H9 (cell line): ENCODE measurements around the gene SF3A1. TPM values are rescaled to one million over a fixed set of nuclear protein-coding genes. Genes with fewer than 3 reads are reported as not detected.

ENCODE experiments used
- DNase-seq: peaks from one replicate; pipeline ENCODE4 v3.0.0-alpha.2; 2017
- H2AFZ ChIP-seq: one replicate; pipeline ENCODE4 v1.6.1; 2013; ENCODE audit warnings: mild to moderate bottlenecking, low read length, control low read depth, moderate library complexity
- H2AK5ac ChIP-seq: 2 replicates; pipeline ENCODE4 v1.6.1; 2013; ENCODE audit warnings: low read length, control low read depth, mixed read lengths; ENCODE audit not compliant: insufficient read length
- H2BK120ac ChIP-seq: one replicate; pipeline ENCODE4 v1.6.1; 2013; ENCODE audit warnings: low read depth, mild to moderate bottlenecking, low read length, control low read depth, inconsistent platforms; ENCODE audit not compliant: poor library complexity, severe bottlenecking
- H2BK12ac ChIP-seq: 2 replicates; pipeline ENCODE4 v1.6.1; 2013; ENCODE audit warnings: low read length, control low read depth, mixed read lengths, low read depth; ENCODE audit not compliant: insufficient read length
- H2BK15ac ChIP-seq: 2 replicates; pipeline ENCODE4 v1.6.1; 2013; ENCODE audit warnings: low read depth, low read length, control low read depth
- H2BK20ac ChIP-seq: one replicate; pipeline ENCODE4 v1.6.1; 2013; ENCODE audit warnings: low read depth, mild to moderate bottlenecking, low read length, control low read depth, inconsistent platforms; ENCODE audit not compliant: poor library complexity, severe bottlenecking
- H2BK5ac ChIP-seq: 2 replicates; pipeline ENCODE4 v1.6.1; 2013; ENCODE audit warnings: low read length, control low read depth, mixed read lengths; ENCODE audit not compliant: insufficient read length
- H3K14ac ChIP-seq: 2 replicates; pipeline ENCODE4 v1.6.1; 2013; ENCODE audit warnings: low read length, control low read depth; ENCODE audit not compliant: insufficient read depth
- H3K18ac ChIP-seq: 2 replicates; pipeline ENCODE4 v1.6.1; 2013; ENCODE audit warnings: low read depth, mild to moderate bottlenecking, mixed read lengths, low read length, control low read depth; ENCODE audit not compliant: insufficient read length
- H3K23ac ChIP-seq: 2 replicates; pipeline ENCODE4 v1.6.1; 2013; ENCODE audit warnings: low read length, control low read depth, mixed read lengths, low read depth; ENCODE audit not compliant: insufficient read length
- H3K23me2 ChIP-seq: 2 replicates; pipeline ENCODE4 v1.6.1; 2013; ENCODE audit warnings: low read depth, mild to moderate bottlenecking, mixed read lengths, low read length, control low read depth; ENCODE audit not compliant: insufficient read length, poor library complexity, severe bottlenecking
- H3K27ac ChIP-seq: 2 replicates; pipeline ENCODE4 v1.5.1; 2013; ENCODE audit warnings: low read length, control low read depth, mixed read lengths, low read depth; ENCODE audit not compliant: insufficient read length
- H3K27me3 ChIP-seq: 2 replicates; pipeline ENCODE4 v1.6.1; 2013; ENCODE audit warnings: low read length, control low read depth, inconsistent platforms; ENCODE audit not compliant: insufficient read depth
- H3K4ac ChIP-seq: 2 replicates; pipeline ENCODE4 v1.6.1; 2013; ENCODE audit warnings: low read depth, mild to moderate bottlenecking, control low read depth, inconsistent platforms, low read length, moderate library complexity
- H3K4me1 ChIP-seq: 2 replicates; pipeline ENCODE4 v1.6.1; 2013; ENCODE audit warnings: low read length, control low read depth, inconsistent platforms; ENCODE audit not compliant: insufficient read depth
- H3K4me2 ChIP-seq: 2 replicates; pipeline ENCODE4 v1.6.1; 2013; ENCODE audit warnings: low read length, control low read depth, mixed read lengths; ENCODE audit not compliant: insufficient read length, insufficient read depth
- H3K56ac ChIP-seq: 2 replicates; pipeline ENCODE4 v1.6.1; 2013; ENCODE audit warnings: low read depth, mild to moderate bottlenecking, mixed read lengths, low read length, control low read depth; ENCODE audit not compliant: insufficient read length
- H3K79me1 ChIP-seq: 2 replicates; pipeline ENCODE4 v1.6.1; 2013; ENCODE audit warnings: low read depth, mild to moderate bottlenecking, moderate library complexity, low read length, control low read depth, inconsistent platforms; ENCODE audit not compliant: insufficient read depth, poor library complexity, severe bottlenecking
- H3K79me2 ChIP-seq: 2 replicates; pipeline ENCODE4 v1.6.1; 2013; ENCODE audit warnings: low read length, control low read depth, inconsistent platforms; ENCODE audit not compliant: insufficient read depth
- H3K9ac ChIP-seq: 2 replicates; pipeline ENCODE4 v1.6.1; 2013; ENCODE audit warnings: low read length, control low read depth, mixed read lengths; ENCODE audit not compliant: insufficient read length; ENCODE audit errors: extremely low read depth
- H3K9me3 ChIP-seq: one replicate; pipeline ENCODE4 v1.6.1; 2013; ENCODE audit warnings: low read depth, low read length, inconsistent platforms; ENCODE audit not compliant: control insufficient read depth
- H3T11ph ChIP-seq: one replicate; pipeline ENCODE4 v1.6.1; 2013; ENCODE audit warnings: mild to moderate bottlenecking, low read length, control low read depth, inconsistent platforms
- H4K20me1 ChIP-seq: one replicate; pipeline ENCODE4 v1.6.1; 2013; ENCODE audit not compliant: control insufficient read depth, insufficient read length, insufficient read depth
- H4K5ac ChIP-seq: 2 replicates; pipeline ENCODE4 v1.6.1; 2013; ENCODE audit warnings: low read depth, mild to moderate bottlenecking, mixed read lengths, low read length, control low read depth; ENCODE audit not compliant: insufficient read length
- H4K8ac ChIP-seq: replicated peaks from 2 replicates; pipeline ENCODE4 v1.6.1; 2013; ENCODE audit warnings: low read length, control low read depth, mixed read lengths, low read depth; ENCODE audit not compliant: insufficient read length
- H4K91ac ChIP-seq: 2 replicates; pipeline ENCODE4 v1.6.1; 2013; ENCODE audit warnings: low read depth, mild to moderate bottlenecking, moderate library complexity, mixed read lengths, low read length, control low read depth; ENCODE audit not compliant: insufficient read length
- H3K27ac Mint-ChIP-seq, 3 experiments: 2 replicates in 2 of 3; 3 replicates in 1 of 3; pipeline ENCODE4 v1.8.0; 2020 to 2021; ENCODE audit warnings: mixed read lengths in 3 of 3, mild to moderate bottlenecking in 1 of 3, moderate library complexity in 1 of 3
- H3K27me3 Mint-ChIP-seq: 2 replicates; pipeline ENCODE4 v1.8.0; 2021; ENCODE audit warnings: low read depth, mild to moderate bottlenecking, moderate library complexity, mixed read lengths
- H3K36me3 Mint-ChIP-seq, 3 experiments: 2 replicates in 2 of 3; 3 replicates in 1 of 3; pipeline ENCODE4 v1.8.0; 2020 to 2021; ENCODE audit warnings: low read depth in 3 of 3, mixed read lengths in 3 of 3; ENCODE audit not compliant: insufficient read depth in 1 of 3
- H3K4me1 Mint-ChIP-seq, 2 experiments: 2 replicates each; pipeline ENCODE4 v1.8.0; 2020; ENCODE audit warnings: mixed read lengths in 2 of 2
- H3K4me3 Mint-ChIP-seq, 2 experiments: 2 replicates in 1 of 2; 3 replicates in 1 of 2; pipeline ENCODE4 v1.8.0; 2020 to 2021; ENCODE audit warnings: mild to moderate bottlenecking in 2 of 2, mixed read lengths in 2 of 2, moderate library complexity in 1 of 2
- H3K9me3 Mint-ChIP-seq, 2 experiments: 2 replicates in 1 of 2; 3 replicates in 1 of 2; pipeline ENCODE4 v1.8.0; 2020; ENCODE audit warnings: mild to moderate bottlenecking in 2 of 2, mixed read lengths in 2 of 2, moderate library complexity in 1 of 2
- CTCF ChIP-seq: fragments of 200-600 bp; sonication (generic); conservative IDR thresholded peaks from 3 replicates; pipeline ENCODE4 v1.8.0; 2021; ENCODE audit warnings: antibody characterized with exemption, mild to moderate bottlenecking
- WGBS: extraction: QIAGEN DNeasy Blood & Tissue Kit; methylation state at CpG from one replicate; pipeline ENCODE4 v1.1.7; 2013; ENCODE audit warnings: missing lambda C conversion rate, low lambda C conversion rate, mixed read lengths; ENCODE audit not compliant: insufficient read length; ENCODE audit errors: extremely low coverage; 5-methylcytosine and 5-hydroxymethylcytosine counted together
- total RNA-seq: library from RNA; stranded (reverse); gene quantifications from 2 replicates; pipeline ENCODE4 v1.2.1, GENCODE V29; 2021

Gene SF3A1
- total RNA-seq, 1 experiment from 2014 or later, result 225 TPM

GRCh38 chr22:30383061-30383460 is 26.4 kb upstream of the SF3A1 start:
- H3K79me1 ChIP-seq, result no peaks in the 10 kb centered on the region
- H3K4me3 Mint-ChIP-seq, result no peak overlapping the region
- no peak overlapping the region for H3K23ac ChIP-seq
- no peaks in the 10 kb centered on the region for H3K4me1 ChIP-seq
- peaks cover 8 to 12% of the 10 kb centered on the region in 2 experiments for H3K4me1 Mint-ChIP-seq
- no peak overlapping the region for H4K91ac ChIP-seq
- H3K79me2 ChIP-seq, result no peaks in the 10 kb centered on the region
- no peak overlapping the region for H2AFZ ChIP-seq
- no peak overlapping the region for H2BK5ac ChIP-seq
- no peak overlapping the region for H2AK5ac ChIP-seq
- H4K8ac ChIP-seq, result no peak overlapping the region
- no peak overlapping the region for H2BK120ac ChIP-seq
- no peak overlapping the region for H3K18ac ChIP-seq
- no peaks in the 10 kb centered on the region for H3K27me3 ChIP-seq
- peaks cover 0 to 3% of the 10 kb centered on the region in 2 experiments; a peak in 1 of 5 replicates for H3K9me3 Mint-ChIP-seq
- no peaks in the 10 kb centered on the region for H4K20me1 ChIP-seq
- peaks cover 2 to 33% (median 29%) of the 10 kb centered on the region in 3 experiments; a peak in 6 of 7 replicates for H3K36me3 Mint-ChIP-seq
- no peaks in the 10 kb centered on the region for H3K9me3 ChIP-seq
- H3K4me2 ChIP-seq, result no peak overlapping the region
- no peak for TF ChIP-seq CTCF
- H3K23me2 ChIP-seq, result peaks cover 6% of the 10 kb centered on the region
- H3K27ac Mint-ChIP-seq, result no peak overlapping the region
- H3K14ac ChIP-seq, result no peak overlapping the region
- no CpG with 5 or more reads among the region's 3 CpGs for WGBS
- H3K56ac ChIP-seq, result no peak overlapping the region
- no peak for DNase-seq
- no peak overlapping the region for H3K4ac ChIP-seq
- H3T11ph ChIP-seq, result no peak overlapping the region
- H3K27ac ChIP-seq, result no peak overlapping the region
- no peak overlapping the region for H2BK12ac ChIP-seq
- no peak overlapping the region for H2BK20ac ChIP-seq
- peaks cover 4% of the 10 kb centered on the region for H3K27me3 Mint-ChIP-seq
- H2BK15ac ChIP-seq, result no peak overlapping the region
- H4K5ac ChIP-seq, result no peak overlapping the region
- H3K9ac ChIP-seq, result no peak overlapping the region
